HG02973 (cell line): ENCODE results near the gene OSBPL6.

Experiments
- ATAC-seq: cut with Tn5 transposase; IDR thresholded peaks from one replicate; pipeline ENCODE4 v1.9.1; 2021; ENCODE audit warnings: moderate library complexity; ENCODE audit not compliant: unreplicated experiment

The OSBPL6 gene

GRCh38 chr2:178426388-178426787 lies 232.1 kb downstream of the OSBPL6 start:
- ATAC-seq, result no peak

- ATAC-seq, result no peak
These were observed 233.1 kb downstream of the OSBPL6 start for GRCh38 chr2:178427458-178427857.

- no peak for ATAC-seq
These were observed 234.1 kb downstream of the OSBPL6 start for GRCh38 chr2:178428396-178428806.

GRCh38 chr2:178429336-178429735 lies 235.0 kb downstream of the OSBPL6 start:
- ATAC-seq, result no peak

GRCh38 chr2:178436662-178437061 lies 242.3 kb downstream of the OSBPL6 start:
- ATAC-seq, result no peak

- ATAC-seq, result no peak
These were observed 247.1 kb downstream of the OSBPL6 start for GRCh38 chr2:178441426-178441825.

- no peak for ATAC-seq
These were observed 254.8 kb downstream of the OSBPL6 start for GRCh38 chr2:178448968-178449661.

- no peak for ATAC-seq
These were observed 255.6 kb downstream of the OSBPL6 start for GRCh38 chr2:178449700-178450523.

GRCh38 chr2:178450524-178450773 lies 256.1 kb downstream of the OSBPL6 start:
- peak; percentile 53 for ATAC-seq

- peak; percentile 80 for ATAC-seq
These were observed 256.6 kb downstream of the OSBPL6 start, which contains the start of the genes PJVK and PRKRA for GRCh38 chr2:178450774-178451525. Gene PJVK, plus strand, starts transcription at chr2:178451378. Its CDS starts 2,032 bp downstream, at chr2:178453410. Gene PRKRA, minus strand, starts transcription at chr2:178451175. Its CDS starts 145 bp downstream, at chr2:178451030.

GRCh38 chr2:178452334-178452733 lies 258.0 kb downstream of the OSBPL6 start:
- no peak for ATAC-seq
